SK-N-SH (cell line): ENCODE measurements around the gene MON2. TPM values are rescaled to one million over a fixed set of nuclear protein-coding genes. Genes with fewer than 3 reads are reported as not detected.

Experiments used
- CTCF ChIA-PET: fragments of 300-600, 350-600 bp; formaldehyde crosslinking; extraction: SDS; loops from one replicate; lab custom pipeline; 2021; lab: Yijun Ruan, JAX
- POLR2A ChIA-PET: fragments of 350-600 bp; sonication (Branson Sonifier 250); formaldehyde crosslinking; extraction: SDS; loops from one replicate; lab custom pipeline; 2020; ENCODE audit warnings: antibody characterized with exemption, inconsistent platforms; lab: Yijun Ruan, JAX
- DNase-seq: peaks from one replicate; pipeline ENCODE4 v3.0.0; 2012
- H2AFZ ChIP-seq: fragments of 200-600 bp; sonication (generic); 2 replicates; pipeline ENCODE4 v1.8.1; 2016; ENCODE audit warnings: antibody characterized with exemption, mild to moderate bottlenecking, low read depth
- H3F3A ChIP-seq: fragments of 200-600 bp; sonication (generic); replicated peaks from 2 replicates; pipeline ENCODE3; 2016; ENCODE audit warnings: antibody characterized with exemption, mild to moderate bottlenecking; ENCODE audit not compliant: insufficient read depth
- H3K27ac ChIP-seq, 2 experiments: fragments of 200-500 bp in 1 of 2; fragments of 200-600 bp in 1 of 2; sonication (Bioruptor generic) in 1 of 2; sonication (generic), shearing (Covaris generic) in 1 of 2; 2 replicates each; pipeline versions ENCODE4 v1.5.1 to v1.6.1; 2014 to 2016; ENCODE audit warnings: low read depth in 2 of 2, inconsistent platforms in 1 of 2, low read length in 1 of 2, mild to moderate bottlenecking in 1 of 2, mixed read lengths in 1 of 2
- H3K27me3 ChIP-seq: fragments of 200-600 bp; sonication (generic), shearing (Covaris generic); 2 replicates; pipeline ENCODE4 v1.6.1; 2016; ENCODE audit warnings: mixed run types; ENCODE audit not compliant: insufficient read depth
- H3K36me3 ChIP-seq, 2 experiments: fragments of 200-500 bp in 1 of 2; fragments of 200-600 bp in 1 of 2; sonication (Bioruptor generic) in 1 of 2; sonication (generic) in 1 of 2; replicated peaks in 1 of 2; 2 replicates each; pipeline versions ENCODE3 to v1.5.1; 2014 to 2016; ENCODE audit warnings: low read length in 1 of 2, mild to moderate bottlenecking in 1 of 2; ENCODE audit not compliant: insufficient read depth in 2 of 2, control insufficient read depth in 1 of 2
- H3K4me1 ChIP-seq, 2 experiments: fragments of 200-500 bp in 1 of 2; fragments of 200-600 bp in 1 of 2; sonication (Bioruptor generic) in 1 of 2; sonication (generic), shearing (Covaris generic) in 1 of 2; 2 replicates each; pipeline versions ENCODE4 v1.5.1 to v1.6.1; 2014 to 2016; ENCODE audit warnings: low read depth in 1 of 2, low read length in 1 of 2, mixed run types in 1 of 2; ENCODE audit not compliant: insufficient read depth in 2 of 2, control insufficient read depth in 1 of 2
- H3K4me2 ChIP-seq: fragments of 200-600 bp; sonication (generic), shearing (Covaris generic); 2 replicates; pipeline ENCODE4 v1.6.1; 2017; ENCODE audit warnings: mixed run types
- H3K4me3 ChIP-seq, 2 experiments: fragments of 200-500 bp in 1 of 2; fragments of 200-600 bp in 1 of 2; sonication (Bioruptor generic) in 1 of 2; sonication (generic), shearing (Covaris generic) in 1 of 2; 2 replicates each; pipeline versions ENCODE4 v1.5.1 to v1.8.1; 2014 to 2016; ENCODE audit warnings: low read depth in 2 of 2, inconsistent platforms in 1 of 2, low read length in 1 of 2, mild to moderate bottlenecking in 1 of 2, mixed read lengths in 1 of 2, moderate library complexity in 1 of 2
- H3K79me2 ChIP-seq: fragments of 200-600 bp; sonication (generic); 2 replicates; pipeline ENCODE4 v1.8.1; 2017; ENCODE audit warnings: mild to moderate bottlenecking; ENCODE audit not compliant: insufficient read depth
- H3K9ac ChIP-seq: fragments of 200-600 bp; sonication (generic); 2 replicates; pipeline ENCODE4 v1.6.1; 2017; ENCODE audit warnings: mixed run types
- H3K9me2 ChIP-seq: fragments of 200-600 bp; sonication (generic); 2 replicates; pipeline ENCODE4 v1.6.1; 2017; ENCODE audit warnings: mixed run types
- H3K9me3 ChIP-seq: fragments of 200-600 bp; sonication (generic); 2 replicates; pipeline ENCODE4 v1.6.1; 2017; ENCODE audit warnings: mixed run types, mild to moderate bottlenecking, moderate library complexity
- H4K20me1 ChIP-seq: fragments of 200-600 bp; sonication (generic); 2 replicates; pipeline ENCODE4 v1.6.1; 2017; ENCODE audit warnings: mild to moderate bottlenecking, mixed run types; ENCODE audit not compliant: insufficient read depth
- CHD2 ChIP-seq: fragments of 150-350 bp; IDR thresholded peaks from 2 replicates; pipeline ENCODE4 v1.6.1; 2018; ENCODE audit warnings: low read length; ENCODE audit not compliant: partially characterized antibody
- ELF1 ChIP-seq: IDR thresholded peaks from 2 replicates; pipeline ENCODE4 v1.4.0; 2012
- EP300 ChIP-seq, 2 experiments: IDR thresholded peaks; 2 replicates each; pipeline versions ENCODE4 v1.4.0 to v1.6.1; 2012; ENCODE audit warnings: borderline replicate concordance in 1 of 2, low read depth in 1 of 2, low read length in 1 of 2
- EZH2phosphoT487 ChIP-seq: fragments of 200-600 bp; sonication (generic); IDR thresholded peaks from 2 replicates; pipeline ENCODE4 v1.6.1; 2017; ENCODE audit warnings: low read depth, mixed run types, mild to moderate bottlenecking, antibody characterized with exemption, moderate library complexity, borderline replicate concordance
- FOXM1 ChIP-seq: IDR thresholded peaks from 2 replicates; pipeline ENCODE4 v1.4.0; 2012; ENCODE audit warnings: low read depth, mild to moderate bottlenecking
- IRF3 ChIP-seq: fragments of 150-350 bp; IDR thresholded peaks from 2 replicates; pipeline ENCODE4 v1.6.1; 2016; ENCODE audit warnings: mild to moderate bottlenecking, low read depth, low read length
- MEF2A ChIP-seq: IDR thresholded peaks from 2 replicates; pipeline ENCODE4 v1.4.0; 2012; ENCODE audit warnings: low read depth, borderline replicate concordance
- MXI1 ChIP-seq: IDR thresholded peaks from 2 replicates; pipeline ENCODE4 v1.6.1; 2012; ENCODE audit warnings: mild to moderate bottlenecking, low read depth, low read length, improper control_type of control experiment
- RFX5 ChIP-seq: IDR thresholded peaks from 2 replicates; pipeline ENCODE4 v1.6.1; 2012; ENCODE audit warnings: mild to moderate bottlenecking, improper control_type of control experiment, low read length
- SMC3 ChIP-seq: IDR thresholded peaks from 2 replicates; pipeline ENCODE4 v1.6.1; 2012; ENCODE audit warnings: low read depth, low read length, improper control_type of control experiment
- TEAD4 ChIP-seq: IDR thresholded peaks from 2 replicates; pipeline ENCODE4 v1.4.0; 2012; ENCODE audit warnings: mild to moderate bottlenecking, borderline replicate concordance; ENCODE audit not compliant: insufficient read depth
- WGBS: methylation state at CpG from one replicate; pipeline ENCODE4 v1.1.6; 2017; ENCODE audit warnings: low lambda C conversion rate; 5-methylcytosine and 5-hydroxymethylcytosine counted together
- polyA plus RNA-seq, 3 experiments: library from polyadenylated mRNA; depleted of rRNA; stranded (reverse); fragments of >200 nt; gene quantifications; 2 replicates each; pipeline ENCODE4 v1.2.3, GENCODE V29; 2012

Gene MON2
- polyA plus RNA-seq, 1 of the 3 experiments (the other 2 are of a cell fraction) = 4.4 TPM

GRCh38 chr12:62576503-62576902 lies 109.9 kb downstream of the MON2 start:
- Histone ChIP-seq H2AFZ (no peak overlapping the region), H3K9me2 (no peaks in the 10 kb centered on the region), H3K4me3 (no peak overlapping the region), H3K4me1 (no peaks in the 10 kb centered on the region), H4K20me1 (no peaks in the 10 kb centered on the region), H3K36me3 (peaks cover 33 to 53% of the 10 kb centered on the region in 2 experiments), H3K79me2 (no peaks in the 10 kb centered on the region), H3K9me3 (no peaks in the 10 kb centered on the region), H3K27me3 (no peaks in the 10 kb centered on the region), H3F3A (peaks cover 18% of the 10 kb centered on the region), H3K9ac (no peak overlapping the region), H3K4me2 (no peak overlapping the region), H3K27ac (no peak overlapping the region)
- no peak for TF ChIP-seq EZH2phosphoT487
- no peak for TF ChIP-seq MEF2A
- DNase-seq = no peak
- CTCF ChIA-PET = interaction anchor here (1.4 kb wide), 2 partner anchors 141 to 217 kb away, joined by 3 to 4 read pairs; no protein-coding TSS in a partner anchor
- POLR2A ChIA-PET = no interaction called here
- 86% methylated on average over 1 of the region's 1 CpG for WGBS

GRCh38 chr12:62578726-62579125 lies 112.1 kb downstream of the MON2 start:
- Histone ChIP-seq H3K27me3 (no peaks in the 10 kb centered on the region), H3K4me2 (no peak overlapping the region), H3K4me1 (no peaks in the 10 kb centered on the region), H3K36me3 (peaks cover 25 to 33% of the 10 kb centered on the region in 2 experiments), H3K79me2 (no peaks in the 10 kb centered on the region), H3K9me2 (no peaks in the 10 kb centered on the region), H3K9me3 (no peaks in the 10 kb centered on the region), H3K4me3 (no peak overlapping the region), H3K9ac (no peak overlapping the region), H3K27ac (no peak overlapping the region), H2AFZ (no peak overlapping the region)
- WGBS = 96% methylated on average over 2 of the region's 2 CpGs
- POLR2A ChIA-PET = no interaction called here
- no peak for TF ChIP-seq EZH2phosphoT487
- TF ChIP-seq FOXM1 = no peak
- TF ChIP-seq CHD2 = no peak
- no peak for TF ChIP-seq MXI1
- no peak for TF ChIP-seq EP300 (IDR thresholded peaks at IDR 0.05; ENCODE audit: borderline replicate concordance in 1 of 2, low read depth in 1 of 2, low read length in 1 of 2)
- TF ChIP-seq SMC3 = no peak
- TF ChIP-seq ELF1 = no peak
- no peak for TF ChIP-seq RFX5
- TF ChIP-seq TEAD4 = no peak
- TF ChIP-seq IRF3 = no peak
- TF ChIP-seq, all 33 proteins: peak for 0
- Histone ChIP-seq H3F3A (peaks cover 18% of the 10 kb centered on the region), H4K20me1 (no peaks in the 10 kb centered on the region)
- DNase-seq = no peak
- CTCF ChIA-PET = interaction anchor here (2.5 to 9.1 kb wide), 2 partner anchors 141 to 219 kb away, joined by 11 to 200 read pairs; no protein-coding TSS in a partner anchor
